ENCODE measurements around the gene METTL25B.

Gene METTL25B

GRCh38 chr1:156748670-156749418 lies 20.6 kb downstream of the METTL25B start:
- peak; percentile 85 for DNase-seq (ENCODE audit: low read depth)
- H3K4me3 ChIP-seq (ENCODE audit: low read length): peak overlapping the region; percentile 84
- TF ChIP-seq CTCF (IDR thresholded peaks at IDR 0.05; ENCODE audit: insufficient read depth, low read depth, low read length, missing control alignments): no peak

- no peak for TF ChIP-seq CTCF (IDR thresholded peaks at IDR 0.05; ENCODE audit: insufficient read depth, low read depth, low read length, missing control alignments)
- no peak for DNase-seq (ENCODE audit: low read depth)
- peak overlapping the region; percentile 84 for H3K4me3 ChIP-seq (ENCODE audit: low read length)
Observed at GRCh38 chr1:156749419-156750118, 21.3 kb downstream of the METTL25B start.

- peak overlapping the region; percentile 84 for H3K4me3 ChIP-seq (ENCODE audit: low read length)
- no peak for TF ChIP-seq CTCF (IDR thresholded peaks at IDR 0.05; ENCODE audit: insufficient read depth, low read depth, low read length, missing control alignments)
- peak; percentile 89 for DNase-seq (ENCODE audit: low read depth)
Observed at GRCh38 chr1:156750191-156750672, 22.0 kb downstream of the METTL25B start.

- no peak for TF ChIP-seq CTCF (IDR thresholded peaks at IDR 0.05; ENCODE audit: insufficient read depth, low read depth, low read length, missing control alignments)
- H3K4me3 ChIP-seq (ENCODE audit: low read length): peak overlapping the region; percentile 84
- DNase-seq (ENCODE audit: low read depth): peak; percentile 42
Observed at GRCh38 chr1:156750711-156751450, 22.6 kb downstream of the METTL25B start.

GRCh38 chr1:156751451-156751756 lies 23.1 kb downstream of the METTL25B start, which contains the start of gene HDGF:
Gene HDGF (minus strand): TSS chr1:156751675. CDS start chr1:156751429, 246 bp downstream.
- DNase-seq (ENCODE audit: low read depth): no peak

More at GRCh38 chr1:156751451-156751756, 23.1 kb downstream of the METTL25B start, which contains the start of gene HDGF:
- TF ChIP-seq CTCF (IDR thresholded peaks at IDR 0.05; ENCODE audit: insufficient read depth, low read depth, low read length, missing control alignments): no peak
- H3K4me3 ChIP-seq (ENCODE audit: low read length): peak within 1 kb of the TSS; percentile 84
